ENCODE results near the gene BORCS5.
"Not testable (repeated sequence)": the region's sequence is repeated elsewhere in the genome, so short reads cannot be mapped to it uniquely, and the experiment has no call there.

Gene BORCS5

DNA sequence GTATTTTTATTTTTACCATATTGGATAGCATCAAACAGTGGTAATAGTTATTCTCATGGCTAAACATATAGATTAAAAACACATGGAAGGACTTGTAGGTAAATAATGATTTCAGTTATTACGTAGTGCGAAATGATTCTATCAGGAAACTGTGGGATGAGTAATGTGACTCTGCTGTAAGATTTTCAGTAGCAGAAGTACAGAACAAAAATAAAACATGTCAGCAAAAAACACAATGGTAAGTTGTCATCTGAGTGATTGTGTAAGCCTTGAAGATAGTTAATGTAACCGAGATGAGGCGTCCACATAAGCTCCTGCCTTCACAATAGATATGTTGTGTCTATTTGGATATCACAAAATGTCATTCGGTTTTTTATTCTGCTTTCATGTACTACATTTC lies 99.8 kb downstream of the BORCS5 start:
- FAIRE-seq: no peak
- no peak for DNase-seq (ENCODE audit: low spot score)

DNA sequence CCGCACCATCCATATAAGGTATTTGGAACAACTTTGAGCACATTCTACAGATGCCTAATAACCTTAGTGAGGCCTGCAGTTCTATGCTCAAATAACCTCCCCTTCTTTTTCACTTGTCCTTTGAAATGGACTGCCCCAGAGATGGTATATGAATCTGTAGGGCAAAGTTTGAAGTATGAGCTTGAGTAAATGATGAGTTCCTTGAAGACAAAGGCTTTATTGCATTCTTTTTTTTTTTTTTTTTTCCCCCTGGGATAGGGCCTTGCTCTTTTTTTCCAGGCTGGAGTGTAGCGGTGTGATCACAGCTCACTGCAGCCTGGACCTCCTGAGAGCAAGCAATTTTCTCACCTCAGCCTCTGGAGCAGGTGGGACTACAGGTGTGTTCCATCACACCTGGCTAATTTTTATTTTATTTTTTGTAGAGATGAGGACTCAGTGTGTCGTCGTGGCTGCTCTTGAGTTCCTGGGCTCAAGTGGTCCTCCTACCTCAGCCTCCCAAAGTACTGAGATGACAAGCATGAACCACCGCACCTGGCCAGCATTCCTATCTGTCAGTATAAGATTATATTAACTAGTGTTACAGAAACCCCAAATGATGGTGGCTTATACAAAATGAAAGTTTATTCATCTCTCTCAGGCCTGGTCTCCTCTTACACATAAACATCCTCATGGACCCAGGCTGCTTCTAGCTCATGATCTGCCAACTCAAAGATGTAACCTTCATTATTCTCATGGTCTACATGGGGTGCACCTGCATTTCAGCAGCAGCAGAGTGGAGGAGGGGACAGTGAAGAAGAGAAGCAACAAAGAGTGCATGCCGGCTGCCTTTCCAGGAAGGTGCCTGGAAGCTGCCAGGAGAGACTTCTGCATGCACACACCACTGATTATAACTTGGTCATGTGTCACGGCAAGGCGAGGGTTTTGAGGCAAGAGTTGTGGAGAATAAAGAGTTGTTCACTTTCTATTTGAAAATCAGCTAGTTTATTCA lies 104.4 kb downstream of the BORCS5 start:
- DNase-seq (ENCODE audit: low spot score) (no peak), FAIRE-seq (no peak)

DNA sequence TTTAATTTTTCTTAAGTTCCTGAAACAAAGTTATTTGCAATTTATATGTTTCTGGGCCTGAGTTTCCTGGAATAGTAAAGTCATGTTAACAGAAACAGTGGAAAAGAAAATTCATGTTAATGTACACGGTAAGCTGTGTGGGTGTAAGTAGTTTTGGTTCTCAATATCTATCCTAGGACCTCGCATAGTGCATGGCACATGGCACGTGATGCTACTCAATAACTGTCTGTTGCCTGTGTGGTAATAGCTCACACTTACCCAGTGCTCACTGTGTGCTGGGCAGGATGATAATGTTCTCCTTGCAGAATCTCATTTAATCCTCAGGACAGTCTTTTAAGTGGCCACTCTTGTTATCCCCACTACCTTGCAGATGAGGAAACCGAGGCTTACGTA lies 105.0 kb downstream of the BORCS5 start:
- DNase-seq (ENCODE audit: low spot score) (no peak), FAIRE-seq (no peak)

DNA sequence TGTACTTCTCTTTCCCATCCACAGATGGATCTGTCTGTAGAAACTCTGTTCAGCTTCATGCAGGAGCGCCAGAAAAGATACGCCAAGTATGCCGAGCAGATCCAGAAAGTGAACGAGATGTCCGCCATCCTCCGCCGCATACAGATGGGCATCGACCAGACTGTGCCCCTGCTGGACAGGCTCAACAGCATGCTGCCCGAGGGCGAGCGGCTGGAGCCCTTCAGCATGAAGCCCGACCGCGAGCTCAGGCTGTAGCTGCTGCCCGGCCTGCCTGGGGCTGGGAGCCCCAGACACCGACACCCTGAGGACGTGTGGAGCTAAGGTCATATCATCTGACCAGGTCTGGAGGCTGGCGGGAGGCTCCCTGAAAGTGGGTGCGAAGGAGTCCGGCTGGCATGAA lies 108.6 kb downstream of the BORCS5 start:
- DNase-seq (ENCODE audit: low spot score) (no peak), FAIRE-seq (no peak)

DNA sequence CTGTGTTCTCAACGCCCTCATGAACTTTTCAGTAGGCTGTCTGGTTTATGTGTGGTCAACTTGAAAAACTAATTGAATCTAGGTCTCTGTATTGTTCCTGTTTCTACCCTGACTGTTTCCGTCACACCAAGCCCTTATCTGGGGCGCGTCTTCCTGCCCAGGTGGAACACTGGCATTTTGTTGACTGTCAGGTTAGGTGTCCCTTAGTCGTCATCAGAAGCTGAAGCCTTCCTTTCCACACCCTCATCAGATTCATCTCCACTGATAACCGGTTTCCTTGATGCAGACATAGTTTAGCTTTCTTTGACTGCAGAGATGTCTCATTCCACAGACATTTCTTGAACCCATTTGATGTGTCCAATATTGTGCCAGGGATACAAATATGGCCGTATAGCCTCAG lies 109.3 kb downstream of the BORCS5 start:
- FAIRE-seq: no peak

DNA sequence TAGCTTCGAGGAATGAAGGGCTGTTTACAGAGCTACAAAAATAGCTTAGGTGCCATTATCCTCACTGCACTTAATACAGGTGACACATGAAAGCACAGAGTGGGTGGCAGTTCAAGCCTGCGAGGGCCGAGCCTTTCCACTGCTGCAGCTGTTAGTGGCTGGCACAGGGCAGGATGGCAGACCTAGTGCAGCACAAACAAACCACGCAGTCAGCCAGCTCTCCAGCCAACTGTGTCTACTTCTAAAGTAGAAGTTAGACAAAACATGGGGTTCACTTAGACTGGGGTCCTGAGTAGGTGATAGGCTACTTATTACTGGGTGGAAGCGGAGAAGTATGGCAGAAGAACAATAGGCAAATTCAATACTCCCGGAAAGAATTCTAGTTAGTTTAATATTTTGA lies 110.4 kb downstream of the BORCS5 start:
- DNase-seq (ENCODE audit: low spot score) (no peak), FAIRE-seq (no peak)

More for the DNA sequence above, 109.3 kb downstream of the BORCS5 start:
- DNase-seq (ENCODE audit: low spot score): no peak

DNA sequence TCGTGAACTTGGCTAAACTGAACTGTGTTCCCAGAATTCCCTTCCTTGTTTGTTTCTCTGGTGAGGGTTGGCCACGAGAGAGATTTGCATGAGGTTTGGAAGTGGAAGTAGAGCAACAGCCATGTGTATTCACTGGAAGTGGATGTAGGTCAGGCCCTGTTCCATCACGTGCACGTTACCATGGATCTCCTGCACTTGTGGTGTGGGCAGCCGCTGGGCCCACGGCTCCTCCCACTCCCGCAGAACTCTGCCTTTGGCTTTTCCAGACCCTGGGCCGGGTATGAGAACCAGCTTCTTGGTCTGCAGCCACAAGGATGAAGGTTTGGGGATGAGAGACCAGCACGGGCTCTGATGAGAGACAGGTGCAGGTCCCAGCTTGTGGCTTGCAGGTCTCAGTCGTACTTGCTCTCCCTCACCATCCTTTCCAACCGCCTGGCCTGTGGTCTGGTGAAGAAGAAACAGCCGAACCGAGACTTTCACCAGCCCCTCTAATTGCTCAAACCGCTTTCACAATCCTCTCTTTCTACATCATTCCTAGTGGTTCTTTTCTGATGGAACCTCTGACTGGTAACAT lies 110.9 kb downstream of the BORCS5 start:
- no peak for FAIRE-seq
- DNase-seq (ENCODE audit: low spot score): no peak

DNA sequence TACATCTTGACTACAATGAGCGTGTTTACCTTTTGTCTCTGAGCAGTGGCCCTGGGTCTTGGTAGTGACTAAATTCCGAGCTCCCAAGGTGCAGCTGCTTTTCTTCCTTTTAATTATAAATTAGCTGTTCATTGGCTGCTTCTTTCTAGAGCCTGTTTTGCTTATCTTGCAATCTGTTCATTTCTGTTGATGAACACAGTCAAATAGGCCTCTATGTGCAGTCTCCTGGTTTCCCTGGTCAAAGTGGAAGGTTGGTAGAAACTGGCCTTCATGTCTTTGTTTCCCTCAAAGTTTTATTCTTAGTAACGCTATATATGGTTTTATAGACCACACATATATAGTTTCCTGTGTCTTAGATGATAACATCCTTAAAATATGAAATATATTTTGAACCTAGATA lies 111.7 kb downstream of the BORCS5 start:
- no peak for DNase-seq (ENCODE audit: low spot score)
- no peak for FAIRE-seq

DNA sequence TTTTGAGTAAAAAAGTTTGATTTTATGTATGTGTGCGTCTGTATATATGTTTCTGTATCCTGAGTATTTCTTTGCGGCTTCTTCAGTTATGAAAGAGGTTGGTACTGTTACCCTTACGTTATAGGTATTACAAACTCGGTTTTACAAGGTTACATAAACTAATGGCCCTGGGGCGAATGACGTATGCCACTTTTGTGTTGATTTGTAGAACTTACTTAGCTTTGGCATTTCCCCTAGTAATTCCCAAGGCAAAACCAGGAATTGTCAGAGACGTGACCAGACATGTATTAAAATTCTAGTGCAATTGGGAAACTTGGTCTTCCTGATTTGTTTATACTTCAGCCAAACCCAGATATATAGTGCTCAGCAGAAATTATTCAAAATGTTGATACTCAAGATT lies 112.5 kb downstream of the BORCS5 start:
- DNase-seq (ENCODE audit: low spot score) (no peak), FAIRE-seq (no peak)

DNA sequence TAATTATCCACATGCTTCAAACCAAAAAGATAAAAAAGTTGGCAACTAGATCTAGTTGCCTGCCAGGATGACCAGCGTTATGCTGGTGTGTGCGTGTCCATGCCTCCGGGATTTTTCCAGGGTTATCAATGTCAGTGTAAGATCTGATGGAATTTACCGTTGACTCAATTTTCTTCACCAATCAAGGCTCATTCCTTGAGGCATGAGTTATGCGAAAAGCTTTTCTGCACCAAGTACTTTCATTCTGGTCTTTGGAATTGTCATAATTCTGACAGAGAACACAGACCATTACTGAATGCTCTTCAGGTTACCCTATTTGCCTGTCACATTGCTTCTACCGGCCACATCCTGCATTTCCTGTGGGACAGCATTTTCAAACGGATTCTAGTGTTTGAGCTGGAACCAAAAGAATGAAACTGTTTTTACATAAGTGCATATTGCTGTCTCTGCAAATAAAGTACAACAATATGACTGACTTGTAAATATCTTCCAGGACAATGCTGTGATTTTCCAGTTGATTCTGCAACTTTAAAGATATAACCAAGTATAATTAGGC lies 114.0 kb downstream of the BORCS5 start:
- no peak for FAIRE-seq
- DNase-seq (ENCODE audit: low spot score): no peak

DNA sequence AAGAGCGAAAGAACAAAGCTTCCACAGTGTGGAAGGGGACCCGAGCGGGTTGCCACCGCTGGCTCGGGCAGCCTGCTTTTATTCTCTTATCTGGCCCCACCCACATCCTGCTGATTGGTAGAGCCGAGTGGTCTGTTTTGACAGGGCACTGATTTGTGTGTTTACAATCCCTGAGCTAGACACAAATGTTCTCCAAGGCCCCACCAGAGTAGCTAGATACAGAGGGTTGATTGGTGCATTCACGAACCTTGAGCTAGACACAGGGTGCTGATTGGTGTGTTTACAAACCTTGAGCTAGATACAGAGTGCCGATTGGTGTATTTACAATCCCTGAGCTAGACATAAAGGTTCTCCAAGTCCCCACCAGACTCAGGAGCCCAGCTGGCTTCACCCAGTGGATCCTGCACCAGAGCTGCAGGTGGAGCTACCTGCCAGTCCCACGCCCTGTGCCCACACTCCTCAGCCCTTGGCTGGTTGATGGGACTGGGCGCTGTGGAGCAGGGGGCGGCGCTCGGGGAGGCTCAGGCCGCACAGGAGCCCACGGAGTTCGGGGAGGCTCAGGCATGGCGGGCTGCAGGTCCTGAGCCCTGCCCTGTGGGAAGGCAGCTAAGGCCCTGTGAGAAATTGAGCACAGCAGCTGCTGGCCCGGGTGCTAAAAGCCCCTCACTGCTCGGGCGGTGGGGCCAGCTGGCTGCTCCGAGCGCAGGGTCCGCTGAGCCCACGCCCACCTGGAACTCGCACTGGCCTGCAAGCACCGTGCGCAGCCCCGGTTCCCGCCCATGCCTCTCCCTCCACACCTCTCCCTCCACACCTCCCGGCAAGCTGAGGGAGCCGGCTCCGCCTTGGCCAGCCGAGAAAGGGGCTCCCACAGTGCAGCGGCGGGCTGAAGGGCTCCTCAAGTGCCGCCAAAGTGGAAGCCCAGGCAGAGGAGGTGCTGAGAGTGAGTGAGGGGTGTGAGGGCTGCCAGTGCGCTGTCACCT lies 115.4 kb downstream of the BORCS5 start:
- not testable (repeated sequence) for FAIRE-seq; DNase-seq (ENCODE audit: low spot score)

DNA sequence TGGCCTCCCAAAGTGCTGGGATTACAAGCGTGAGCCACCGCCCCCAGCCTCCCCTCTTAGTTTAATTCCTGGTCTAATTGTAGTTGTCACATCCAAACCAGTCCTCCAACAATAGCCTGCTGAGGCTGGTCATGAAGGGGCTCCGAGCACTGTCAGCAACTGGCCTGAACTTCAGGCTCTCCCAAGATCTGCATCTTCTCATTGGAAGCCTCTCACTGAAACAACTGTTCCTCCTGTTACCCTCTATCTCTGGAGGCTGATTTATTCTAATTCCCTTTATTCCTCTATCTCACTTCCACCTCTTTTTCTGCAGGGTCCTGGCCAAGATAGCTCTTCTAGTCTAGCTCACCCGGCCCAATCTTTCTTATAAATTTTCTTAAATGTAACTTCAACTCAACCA lies 116.3 kb downstream of the BORCS5 start:
- FAIRE-seq (no peak), DNase-seq (ENCODE audit: low spot score) (no peak)

DNA sequence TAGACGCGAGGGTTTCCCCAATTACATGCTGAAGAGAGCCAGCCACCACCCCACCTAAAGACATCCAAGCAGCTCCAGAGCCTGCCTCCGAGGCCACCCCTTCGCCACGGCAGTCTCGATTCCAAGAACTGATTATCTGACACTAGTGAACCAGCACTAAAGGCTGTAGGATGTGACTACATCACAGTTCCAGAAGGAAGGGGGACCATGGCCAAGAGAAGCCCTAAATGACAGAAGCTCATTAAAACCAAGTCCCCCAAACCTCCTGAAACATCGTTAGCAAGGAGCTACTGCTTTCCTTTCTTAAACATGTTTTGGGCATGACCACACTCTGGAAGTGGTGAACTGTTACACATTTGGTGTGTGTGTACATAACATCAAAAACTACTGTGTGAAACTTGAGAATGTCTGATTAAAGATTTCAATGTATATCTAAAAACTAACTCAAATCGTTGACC lies 117.6 kb downstream of the BORCS5 start:
- DNase-seq (ENCODE audit: low spot score) (no peak), FAIRE-seq (no peak)

DNA sequence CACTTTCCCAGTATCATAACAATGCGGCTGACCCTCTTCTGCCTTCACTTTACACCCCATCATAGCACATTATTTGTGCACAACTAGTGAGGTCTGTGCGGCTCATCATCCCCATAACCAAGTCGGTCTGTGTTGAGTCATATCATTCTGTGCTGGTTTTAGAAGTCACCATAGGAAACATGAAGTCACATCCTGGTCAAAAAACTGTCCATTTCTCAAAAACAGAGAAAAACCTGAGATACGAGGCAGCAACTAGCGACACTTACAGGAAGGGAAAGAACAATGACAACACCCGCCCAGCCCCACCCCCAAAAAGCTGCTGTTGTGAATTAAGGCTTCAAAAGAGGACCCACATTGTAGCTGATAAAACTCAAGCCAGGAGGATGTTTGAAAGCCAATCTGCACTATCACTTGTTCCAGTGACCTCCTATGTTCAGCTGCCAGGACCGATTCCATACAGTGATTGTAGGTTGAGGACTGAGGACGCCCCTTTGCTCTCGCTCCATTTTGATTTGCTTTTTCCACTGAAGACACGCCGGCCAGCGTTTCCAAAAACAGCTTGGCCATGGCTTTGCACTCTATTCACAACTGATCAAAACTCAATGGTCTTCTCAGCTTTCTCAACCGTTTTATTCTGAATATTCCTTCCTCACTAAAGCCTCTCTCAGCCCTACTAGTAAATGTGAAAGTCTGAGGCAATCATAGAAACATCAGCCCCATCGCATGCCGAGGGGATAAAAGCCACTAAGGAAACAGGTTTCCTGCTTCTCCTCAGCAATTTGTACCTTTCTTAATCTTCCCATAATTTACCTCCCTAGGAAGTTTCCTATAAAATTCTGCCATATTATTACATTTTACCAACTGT lies 118.3 kb downstream of the BORCS5 start:
- FAIRE-seq: no peak

DNA sequence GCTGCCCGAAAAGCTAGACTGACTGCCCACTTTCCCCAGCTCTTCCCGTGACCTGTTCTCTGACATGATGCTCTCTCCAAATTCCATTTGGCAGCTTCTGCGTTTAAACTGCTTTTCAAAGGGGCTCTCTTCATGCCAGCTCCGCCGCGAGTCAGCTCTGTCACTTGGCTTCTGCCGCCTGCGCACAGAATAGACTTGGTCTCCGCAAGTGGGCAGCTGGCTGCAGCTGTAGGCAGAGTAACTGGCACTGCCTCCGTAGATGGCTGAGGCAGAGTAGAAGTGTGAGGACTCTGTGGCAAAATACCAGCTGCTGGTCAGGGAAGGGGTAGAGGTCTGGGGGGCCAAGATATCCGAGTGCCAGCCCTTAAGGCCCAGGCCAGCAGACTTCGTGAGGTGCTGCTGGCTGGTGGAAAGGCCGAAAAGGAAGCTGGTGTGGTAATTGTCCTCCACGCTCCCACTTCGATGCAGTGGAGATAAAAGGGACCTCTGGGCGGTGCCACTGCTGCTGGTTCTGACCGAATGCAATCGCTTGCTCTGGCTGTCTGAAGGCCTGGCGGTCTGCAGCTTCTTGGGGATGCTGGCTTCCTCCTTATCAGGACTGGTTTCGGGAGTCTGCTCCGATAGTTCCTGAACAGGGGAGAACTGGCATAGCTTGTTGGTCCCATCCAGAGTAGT lies 120.1 kb downstream of the BORCS5 start:
- FAIRE-seq (no peak), DNase-seq (ENCODE audit: low spot score) (no peak)

More for the DNA sequence above, 118.3 kb downstream of the BORCS5 start:
- no peak for DNase-seq (ENCODE audit: low spot score)

DNA sequence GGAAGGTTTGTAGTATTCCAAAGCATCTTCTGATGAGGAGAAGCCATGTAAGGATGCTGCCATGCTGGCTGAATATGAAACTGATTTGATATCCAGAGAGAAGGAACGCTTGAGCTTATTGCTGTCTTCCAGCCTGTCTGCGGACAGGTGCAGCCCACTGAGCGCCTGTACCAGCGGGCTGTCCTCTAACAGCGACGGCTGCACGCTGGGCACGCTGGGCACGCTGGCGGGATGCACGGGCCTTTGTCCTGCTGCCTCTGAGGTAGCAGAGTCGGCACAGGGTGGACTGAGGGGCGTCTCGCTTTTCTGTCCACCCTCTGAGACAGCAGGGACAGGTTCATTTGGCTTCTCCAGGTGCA lies 120.6 kb downstream of the BORCS5 start:
- DNase-seq (ENCODE audit: low spot score) (no peak), FAIRE-seq (no peak)

DNA sequence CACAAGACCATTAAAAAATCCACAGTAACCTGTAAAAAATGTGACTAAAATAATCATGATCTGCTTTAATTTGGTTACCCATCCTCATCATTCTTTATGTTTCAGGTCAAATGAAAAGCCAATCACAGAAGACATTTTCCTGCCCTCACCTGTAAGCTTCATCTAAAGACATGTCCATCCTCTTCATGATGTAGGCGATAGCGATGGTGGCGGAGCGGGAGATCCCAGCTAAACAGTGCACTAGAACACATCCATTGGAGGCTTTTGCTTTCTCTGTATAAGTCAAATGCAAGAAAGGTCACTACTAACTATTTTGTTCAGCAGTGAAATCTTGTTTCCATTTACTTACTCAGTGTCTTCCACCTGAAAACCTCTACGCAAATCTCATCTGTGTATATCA lies 123.2 kb downstream of the BORCS5 start:
- DNase-seq (ENCODE audit: low spot score) (no peak), FAIRE-seq (no peak)

DNA sequence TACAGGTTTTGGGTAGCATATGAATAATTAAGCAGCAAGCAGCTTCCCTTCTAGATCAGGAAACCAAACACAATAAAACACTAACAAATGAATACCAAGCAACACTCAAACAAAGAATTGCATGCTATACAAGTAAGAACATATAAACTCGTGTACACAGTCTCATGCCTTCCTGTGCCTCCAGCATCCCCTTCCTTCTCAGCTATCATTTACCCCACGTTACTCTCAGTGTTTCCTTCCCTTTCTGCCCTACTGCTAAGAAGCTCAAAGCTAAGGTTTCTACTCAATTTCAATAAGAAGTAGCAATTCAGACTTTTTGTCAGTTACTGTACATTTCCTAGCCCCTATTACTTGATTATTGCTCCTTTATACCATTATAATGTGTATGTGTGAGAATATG lies 124.8 kb downstream of the BORCS5 start:
- DNase-seq (ENCODE audit: low spot score) (no peak), FAIRE-seq (no peak)

DNA sequence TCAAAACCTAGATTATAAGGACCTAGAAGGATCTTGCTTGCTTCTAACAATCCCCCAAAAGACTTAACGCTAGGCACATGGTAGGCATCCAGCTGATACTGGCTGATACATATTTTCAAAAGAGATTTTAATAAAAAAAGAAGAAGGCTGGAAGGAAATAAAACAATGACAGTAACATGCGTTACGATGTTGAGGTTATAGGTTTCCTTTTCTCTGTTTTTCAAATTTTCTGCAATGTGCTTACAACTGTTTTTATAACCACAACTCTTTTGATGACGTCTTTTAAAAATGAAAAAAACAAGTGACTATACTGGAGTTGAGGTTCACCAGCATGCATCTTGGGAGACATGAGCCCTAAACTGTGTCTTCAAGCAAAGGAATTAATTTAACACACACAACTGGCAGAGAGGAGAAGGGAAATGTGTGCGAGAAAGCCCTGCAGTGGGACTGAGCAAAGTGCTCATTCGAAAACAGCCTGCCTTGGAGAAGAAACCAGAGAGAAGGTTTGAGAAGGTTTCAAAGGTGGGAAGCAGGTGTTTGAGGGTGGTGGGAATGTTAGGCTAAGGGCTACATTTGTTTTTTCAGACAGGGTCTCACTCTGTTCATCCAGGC lies 125.4 kb downstream of the BORCS5 start:
- FAIRE-seq (no peak), DNase-seq (ENCODE audit: low spot score) (no peak)

Data from RCC 7860 (cell line).